ENCODE data around the gene ANG.

Gene ANG

GRCh38 chr14:20657216-20658211 is 31.1 kb upstream of the ANG start (continued):
- no peak for TF ChIP-seq ZNF677 (tag by site-specific recombination; IDR thresholded peaks at IDR 0.05)
- TF ChIP-seq ZNF140 (tag by site-specific recombination; IDR thresholded peaks at IDR 0.05), result no peak
- TF ChIP-seq ZNF133 (tag by site-specific recombination; IDR thresholded peaks at IDR 0.05), result no peak; the same call in 1 of the 2 replicates
- TF ChIP-seq KLF10 (tag by site-specific recombination; IDR thresholded peaks at IDR 0.05), result no peak
- TF ChIP-seq ZNF701 (tag by site-specific recombination; IDR thresholded peaks at IDR 0.05), result peak; percentile 90
- TF ChIP-seq TSHZ1 (tag by site-specific recombination; IDR thresholded peaks at IDR 0.05; ENCODE audit: borderline replicate concordance), result peak; percentile 51; the same call in 1 of the 2 replicates
- no peak for TF ChIP-seq ZNF548 (tag by site-specific recombination; IDR thresholded peaks at IDR 0.05)
- TF ChIP-seq ZNF423 (tag by site-specific recombination; IDR thresholded peaks at IDR 0.05), result no peak
- peak; percentile 31; the same call in 1 of the 2 replicates for TF ChIP-seq ZNF843 (tag by site-specific recombination; IDR thresholded peaks at IDR 0.05)
- peak; percentile 41; the same call in 1 of the 2 replicates for TF ChIP-seq ZNF10 (tag by site-specific recombination; IDR thresholded peaks at IDR 0.05)
- TF ChIP-seq ZNF350 (tag by site-specific recombination; IDR thresholded peaks at IDR 0.05), result no peak
- TF ChIP-seq ZNF416 (tag by site-specific recombination; IDR thresholded peaks at IDR 0.05), result no peak
- TF ChIP-seq ZSCAN30 (tag by site-specific recombination; IDR thresholded peaks at IDR 0.05), result peak; percentile 37
- no peak for TF ChIP-seq ZSCAN4 (tag by site-specific recombination; IDR thresholded peaks at IDR 0.05)
- TF ChIP-seq ZNF670 (tag by site-specific recombination; IDR thresholded peaks at IDR 0.05; ENCODE audit: low read depth), result no peak
- no peak for TF ChIP-seq KLF7 (tag by site-specific recombination; IDR thresholded peaks at IDR 0.05; ENCODE audit: borderline replicate concordance)
- TF ChIP-seq ZNF76 (tag by site-specific recombination; IDR thresholded peaks at IDR 0.05; ENCODE audit: borderline replicate concordance, low read depth), result no peak; the same call in 1 of the 2 replicates
- peak; percentile 84 for TF ChIP-seq SP7 (tag by site-specific recombination; IDR thresholded peaks at IDR 0.05)
- no peak for TF ChIP-seq ZNF302 (tag by site-specific recombination; IDR thresholded peaks at IDR 0.05; ENCODE audit: low read depth)
- peak; percentile 75 for TF ChIP-seq ZNF148 (tag by site-specific recombination; IDR thresholded peaks at IDR 0.05; ENCODE audit: borderline replicate concordance)
- TF ChIP-seq OVOL3 (tag by site-specific recombination; IDR thresholded peaks at IDR 0.05), result no peak
- TF ChIP-seq ZNF501 (tag by site-specific recombination; IDR thresholded peaks at IDR 0.05), result no peak; the same call in 1 of the 2 replicates
- TF ChIP-seq ZNF449 (tag by site-specific recombination; IDR thresholded peaks at IDR 0.05), result peak; percentile 52
- no peak for TF ChIP-seq ZNF280D (tag by site-specific recombination; IDR thresholded peaks at IDR 0.05)
- no peak for TF ChIP-seq PBX3 (CRISPR knock-in tag; IDR thresholded peaks at IDR 0.05)
